DOHH2 (cell line): ENCODE results near the gene FEM1B.

Experiments used
- H3F3A ChIP-seq: fragments of 200-600 bp; sonication (generic), shearing (Covaris generic); 2 replicates; pipeline ENCODE4 v1.6.0; 2016; ENCODE audit warnings: antibody characterized with exemption, mild to moderate bottlenecking; ENCODE audit not compliant: control insufficient read depth, insufficient read depth
- H3K27ac ChIP-seq: fragments of 200-600 bp; sonication (generic); 2 replicates; pipeline ENCODE4 v1.5.1; 2014; ENCODE audit warnings: low read depth, mild to moderate bottlenecking, low read length, moderate library complexity
- H3K27me3 ChIP-seq: fragments of 200-600 bp; sonication (generic); 2 replicates; pipeline ENCODE4 v1.6.1; 2014; ENCODE audit warnings: mild to moderate bottlenecking, low read length, mixed read lengths; ENCODE audit not compliant: control insufficient read depth
- H3K36me3 ChIP-seq: fragments of 200-600 bp; sonication (generic); 2 replicates; pipeline ENCODE4 v1.6.1; 2014; ENCODE audit warnings: mild to moderate bottlenecking, low read length, moderate library complexity, mixed read lengths; ENCODE audit not compliant: control insufficient read depth
- H3K4me1 ChIP-seq: fragments of 200-600 bp; sonication (generic); 2 replicates; pipeline ENCODE4 v1.6.1; 2014; ENCODE audit warnings: mild to moderate bottlenecking, low read length, mixed read lengths; ENCODE audit not compliant: control insufficient read depth
- H3K4me2 ChIP-seq: fragments of 200-600 bp; sonication (generic); 2 replicates; pipeline ENCODE4 v1.6.0; 2014; ENCODE audit warnings: mild to moderate bottlenecking, low read length, moderate library complexity
- H3K4me3 ChIP-seq: fragments of 200-600 bp; sonication (generic); 2 replicates; pipeline ENCODE4 v1.5.1; 2014; ENCODE audit warnings: mild to moderate bottlenecking, low read length, mixed read lengths
- H3K79me2 ChIP-seq: fragments of 200-600 bp; sonication (generic); 2 replicates; pipeline ENCODE4 v1.6.1; 2014; ENCODE audit warnings: mild to moderate bottlenecking, low read length, mixed read lengths; ENCODE audit not compliant: control insufficient read depth
- H3K9me2 ChIP-seq: fragments of 200-600 bp; sonication (generic); replicated peaks from 2 replicates; pipeline ENCODE4 v1.6.1; 2014; ENCODE audit warnings: mild to moderate bottlenecking, low read length, mixed read lengths; ENCODE audit not compliant: control insufficient read depth
- H3K9me3 ChIP-seq: fragments of 200-600 bp; sonication (generic); 2 replicates; pipeline ENCODE4 v1.6.1; 2014; ENCODE audit warnings: antibody characterized with exemption, low read length, mixed read lengths; ENCODE audit not compliant: control insufficient read depth, insufficient read depth
- H4K20me1 ChIP-seq: fragments of 200-600 bp; sonication (generic); 2 replicates; pipeline ENCODE4 v1.6.0; 2014; ENCODE audit warnings: low read depth, mild to moderate bottlenecking, antibody characterized with exemption, low read length, moderate library complexity; ENCODE audit not compliant: control insufficient read depth, insufficient read depth
- CTCF ChIP-seq: fragments of 200-600 bp; sonication (generic); IDR thresholded peaks from one replicate; pipeline ENCODE4 v1.5.1; 2014; ENCODE audit warnings: antibody characterized with exemption, mild to moderate bottlenecking, low read depth, low read length; ENCODE audit not compliant: poor library complexity, severe bottlenecking
- EZH2phosphoT487 ChIP-seq: fragments of 200-600 bp; sonication (generic); IDR thresholded peaks from 2 replicates; pipeline ENCODE4 v1.6.1; 2017; ENCODE audit warnings: borderline replicate concordance, mild to moderate bottlenecking, antibody characterized with exemption, low read length, moderate library complexity, mixed read lengths

Gene FEM1B

GRCh38 chr15:68256675-68257450 is 20.7 kb upstream of the FEM1B start:
- no peaks in the 10 kb centered on the region for H4K20me1 ChIP-seq
- H3K4me2 ChIP-seq = peak overlapping the region; percentile 61
- H3K4me3 ChIP-seq = peak overlapping the region; percentile 54
- H3K9me3 ChIP-seq = no peaks in the 10 kb centered on the region
- no peaks in the 10 kb centered on the region for H3K36me3 ChIP-seq
- TF ChIP-seq CTCF (no peak), EZH2phosphoT487 (no peak)
- peaks cover 4% of the 10 kb centered on the region; the same call in 1 of the 2 replicates for H3F3A ChIP-seq
- peaks cover 22% of the 10 kb centered on the region for H3K27me3 ChIP-seq
- peaks cover 10% of the 10 kb centered on the region; the same call in 1 of the 2 replicates for H3K4me1 ChIP-seq
- H3K9me2 ChIP-seq = no peaks in the 10 kb centered on the region
- no peak overlapping the region for H3K27ac ChIP-seq
- H3K79me2 ChIP-seq = no peaks in the 10 kb centered on the region

- Histone ChIP-seq H3K27me3 (peaks cover 28% of the 10 kb centered on the region), H3F3A (peaks cover 4% of the 10 kb centered on the region; the same call in 1 of the 2 replicates), H3K9me3 (no peaks in the 10 kb centered on the region), H4K20me1 (no peaks in the 10 kb centered on the region), H3K4me1 (peaks cover 10% of the 10 kb centered on the region; the same call in 1 of the 2 replicates), H3K27ac (no peak overlapping the region), H3K36me3 (no peaks in the 10 kb centered on the region), H3K4me2 (no peak overlapping the region), H3K79me2 (no peaks in the 10 kb centered on the region), H3K4me3 (no peak overlapping the region), H3K9me2 (no peaks in the 10 kb centered on the region)
- TF ChIP-seq EZH2phosphoT487 (no peak), CTCF (no peak)
Observed at GRCh38 chr15:68258692-68259091, 18.9 kb upstream of the FEM1B start.

- Histone ChIP-seq H3K9me2 (no peaks in the 10 kb centered on the region), H3K27ac (no peak overlapping the region), H3K36me3 (no peaks in the 10 kb centered on the region), H3K4me1 (peaks cover 10% of the 10 kb centered on the region; the same call in 1 of the 2 replicates), H3K9me3 (no peaks in the 10 kb centered on the region), H3F3A (peaks cover 4% of the 10 kb centered on the region; the same call in 1 of the 2 replicates), H3K79me2 (no peaks in the 10 kb centered on the region), H4K20me1 (no peaks in the 10 kb centered on the region), H3K27me3 (peaks cover 34% of the 10 kb centered on the region), H3K4me3 (no peak overlapping the region), H3K4me2 (no peak overlapping the region)
- TF ChIP-seq CTCF = no peak
- no peak for TF ChIP-seq EZH2phosphoT487
Observed at GRCh38 chr15:68259883-68260282, 17.7 kb upstream of the FEM1B start.
